ENCODE measurements around the gene PXDN.
A peak's percentile ranks its signal among the peaks of the same experiment; 100 is the strongest.
"Not testable (repeated sequence)": the region's sequence is repeated elsewhere in the genome, so short reads cannot be mapped to it uniquely, and the experiment has no call there.

The PXDN gene

DNA sequence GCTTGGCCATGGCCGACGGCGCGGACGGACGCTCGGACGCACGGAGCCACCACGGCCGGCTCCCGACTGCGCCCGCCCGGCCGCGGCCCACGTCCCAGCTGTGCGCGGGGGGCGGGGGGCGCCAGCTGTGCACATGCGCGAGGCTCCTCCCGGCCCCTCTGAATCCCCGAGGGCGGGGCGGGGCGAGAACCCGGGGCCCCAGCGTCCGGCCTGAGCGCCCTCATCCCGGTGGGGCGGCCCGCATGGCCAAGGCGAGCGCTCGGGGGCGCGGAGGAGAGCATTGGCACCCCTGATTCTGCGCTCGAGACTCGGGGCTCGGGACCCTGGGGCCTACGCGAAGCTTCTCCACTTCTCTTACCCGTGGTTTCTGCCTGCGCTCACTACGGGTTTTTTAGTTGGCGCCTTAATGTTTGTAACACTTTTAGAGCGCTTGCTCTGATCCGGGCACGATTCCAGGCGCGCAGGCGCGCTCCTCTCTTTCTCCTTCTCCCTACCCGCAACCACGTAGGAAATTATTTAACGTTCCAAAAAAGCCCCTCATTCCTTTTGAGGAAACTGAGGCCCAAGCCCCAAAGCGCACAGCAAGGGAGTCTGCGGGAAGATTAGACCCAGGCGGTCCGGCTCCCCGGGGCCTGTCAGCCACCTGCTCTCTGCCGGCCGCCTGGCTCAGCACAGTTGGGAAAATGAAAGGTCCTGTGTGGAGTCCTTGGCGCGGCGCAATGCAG, at the start of gene PXDN:
Gene PXDN (minus strand): TSS at position 70 of the 725 bp plus-strand sequence. CDS start 60 bp downstream, at position 10.
- no peak for DNase-seq

DNA sequence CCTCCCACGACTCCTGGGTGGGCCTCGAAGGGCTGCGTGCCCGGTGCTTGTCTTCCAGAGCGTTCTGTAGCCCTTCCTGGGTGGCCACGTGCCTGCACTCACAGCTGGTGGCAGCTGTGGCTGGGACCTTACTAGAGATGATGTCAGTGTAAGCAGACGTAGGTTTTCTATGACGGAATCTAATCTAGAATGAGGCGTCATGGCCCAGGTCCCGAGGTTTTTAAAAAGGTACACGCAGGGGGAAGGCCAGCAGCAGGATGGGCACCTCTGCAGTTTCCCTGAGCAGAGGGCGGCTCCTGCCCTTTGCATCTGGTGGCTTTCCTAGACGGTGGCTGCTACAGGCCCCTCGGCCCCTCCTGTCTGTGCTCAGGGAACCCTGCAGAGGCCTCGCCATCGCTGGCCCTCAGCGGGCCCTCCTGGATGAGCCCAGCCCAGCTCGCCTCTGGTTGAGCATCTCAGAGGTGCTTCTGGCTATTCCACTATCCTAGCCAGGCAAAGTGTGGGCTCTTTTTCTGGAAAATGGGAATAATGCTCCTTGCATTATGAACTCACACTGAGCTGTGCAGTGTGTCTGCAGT, 49.6 kb upstream of the PXDN start:
- DNase-seq: no peak

- no peak for DNase-seq
Observed at GRCh38 chr2:1793001-1793867, 48.9 kb upstream of the PXDN start.

GRCh38 chr2:1791685-1792435, 47.5 kb upstream of the PXDN start:
- DNase-seq: no peak

- DNase-seq: no peak
Observed at GRCh38 chr2:1791006-1791605, 46.8 kb upstream of the PXDN start.

- no peak for DNase-seq
Observed at GRCh38 chr2:1790473-1790872, 46.2 kb upstream of the PXDN start.

DNA sequence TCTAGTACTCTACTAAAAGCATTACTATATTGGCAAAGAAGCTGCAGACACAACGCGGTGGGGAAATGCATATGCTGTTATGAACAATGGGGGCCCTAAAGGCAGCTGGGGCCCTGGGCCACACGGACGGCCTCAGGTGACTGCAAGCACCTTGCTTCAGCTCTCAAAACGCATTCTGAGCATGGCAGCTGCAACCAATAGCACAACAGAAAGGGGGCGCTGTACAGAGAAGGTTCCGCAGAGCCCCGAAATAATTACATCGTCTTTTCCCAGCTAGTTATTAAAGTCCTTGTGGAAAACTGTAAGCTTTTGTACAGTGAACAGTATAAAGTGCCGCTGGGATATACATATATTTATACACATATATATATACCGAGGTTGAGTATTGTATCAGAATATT, 45.3 kb upstream of the PXDN start:
- no peak for DNase-seq

- no peak for DNase-seq
Observed at GRCh38 chr2:1788478-1788959, 44.2 kb upstream of the PXDN start.

GRCh38 chr2:1787755-1788477, 43.6 kb upstream of the PXDN start:
- no peak for DNase-seq

DNA sequence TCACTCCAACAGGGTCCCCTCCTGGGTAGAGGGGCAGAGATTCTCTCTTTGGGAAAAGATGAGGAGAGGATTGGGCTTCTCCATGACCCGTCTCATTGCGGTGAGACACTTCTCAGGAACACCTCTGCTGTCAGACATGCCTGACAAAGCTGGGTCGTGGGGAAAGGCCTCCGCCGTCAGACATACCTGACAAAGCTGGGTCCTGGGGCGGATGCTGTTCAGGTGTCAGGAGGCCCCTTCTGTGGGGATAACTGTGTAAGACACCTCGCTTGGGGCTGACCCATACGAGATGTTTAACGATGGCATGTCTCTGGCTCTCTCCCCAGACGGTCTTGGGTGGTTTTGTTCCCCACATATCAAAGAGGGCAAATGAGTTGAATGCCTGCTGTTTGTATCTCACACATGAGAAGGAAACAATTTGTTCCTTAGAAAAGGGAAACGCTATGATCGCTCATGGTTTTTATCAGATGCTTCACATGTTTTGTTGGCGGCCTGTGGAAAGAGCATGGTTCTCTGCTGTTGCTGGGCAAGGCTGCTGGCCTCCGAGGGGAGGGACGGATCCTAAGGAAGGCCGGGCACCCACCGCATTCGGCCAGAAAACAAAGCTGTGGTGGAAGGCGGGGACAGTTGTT, 40.8 kb upstream of the PXDN start:
- DNase-seq: no peak

- peak; percentile 25 for DNase-seq
Observed at GRCh38 chr2:1784087-1784486, 39.8 kb upstream of the PXDN start.

- DNase-seq: no peak
Observed at GRCh38 chr2:1782514-1782913, 38.2 kb upstream of the PXDN start.

- DNase-seq: peak; percentile 60
Observed at GRCh38 chr2:1781291-1782080, 37.2 kb upstream of the PXDN start.

DNA sequence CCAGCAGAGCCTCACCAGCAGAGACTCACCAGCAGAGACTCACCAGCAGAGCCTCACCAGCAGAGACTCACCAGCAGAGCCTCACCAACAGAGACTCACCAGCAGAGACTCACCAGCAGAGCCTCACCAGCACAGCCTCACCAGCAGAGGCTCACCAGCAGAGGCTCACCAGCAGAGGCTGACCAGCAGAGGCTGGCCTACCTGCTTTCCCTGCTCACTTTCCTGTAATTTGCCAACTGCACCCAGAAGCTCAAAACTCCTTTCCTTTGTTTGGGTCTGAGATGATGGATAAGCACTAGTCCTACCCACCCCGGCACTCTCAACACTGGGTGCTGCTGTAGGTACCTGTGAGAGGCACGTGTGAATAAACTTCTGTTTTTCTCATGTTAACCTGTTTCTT, 36.4 kb upstream of the PXDN start:
- DNase-seq: no peak

- DNase-seq: not testable (repeated sequence)
Observed at GRCh38 chr2:1780054-1780453, 35.7 kb upstream of the PXDN start.

DNA sequence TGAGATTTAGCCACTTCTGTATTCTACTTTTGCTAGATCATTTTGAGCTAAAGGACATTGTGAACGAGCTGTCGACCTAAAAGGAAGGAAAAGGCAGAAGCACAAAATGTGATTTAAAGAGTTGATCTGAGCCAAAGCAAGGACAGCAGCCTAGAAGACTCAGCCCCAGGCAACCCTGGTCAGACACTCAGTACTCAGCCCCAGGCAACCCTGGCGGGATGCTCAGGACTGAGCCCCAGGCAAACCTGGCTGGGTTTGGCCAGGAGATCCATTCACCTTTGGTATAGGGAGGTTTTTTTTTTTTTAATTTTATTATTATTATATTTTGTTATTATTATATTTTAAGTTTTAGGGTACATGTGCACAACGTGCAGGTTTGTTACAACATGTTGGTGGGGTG, 34.3 kb upstream of the PXDN start:
- no peak for DNase-seq

DNA sequence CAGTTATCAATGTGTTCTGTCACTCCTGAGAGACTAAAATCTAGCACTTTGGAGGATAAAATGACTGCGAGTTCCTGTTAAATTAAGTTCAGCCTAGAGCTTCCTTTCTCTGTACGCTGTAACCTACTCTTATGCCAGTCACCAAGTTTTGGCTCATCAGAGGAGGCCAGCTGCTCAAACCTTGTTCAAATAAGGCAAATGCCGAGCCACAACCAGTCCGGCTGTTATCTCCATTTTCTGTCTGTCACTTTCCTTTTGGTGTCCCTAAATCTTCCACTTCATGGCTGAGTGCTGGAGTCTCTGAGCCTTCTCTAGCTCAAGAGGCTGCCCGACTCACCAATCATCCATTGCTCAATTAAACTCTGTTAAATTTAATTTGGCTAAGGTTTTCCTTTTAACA, 33.5 kb upstream of the PXDN start:
- DNase-seq: no peak

- DNase-seq: no peak
Observed at GRCh38 chr2:1777156-1777555, 32.8 kb upstream of the PXDN start.

- no peak for DNase-seq
Observed at GRCh38 chr2:1775511-1776035, 31.3 kb upstream of the PXDN start.

- DNase-seq: no peak
Observed at GRCh38 chr2:1774929-1775328, 30.6 kb upstream of the PXDN start.

Data from CD4-positive, alpha-beta T cell treated with Interleukin-17A for 1 hour (primary cell).